Caco-2 (cell line): ENCODE data around the gene FSD1. TPM values are rescaled to one million over a fixed set of nuclear protein-coding genes. Genes with fewer than 3 reads are reported as not detected.

Experiments
- BruUV-seq: library from RNA; stranded (reverse); fragments of 400-500 nt; replicated peaks from 2 replicates; lab custom pipeline; 2021; lab: Mats Ljungman, UMichigan
- CTCF ChIA-PET: fragments of 300-600 bp; sonication (Branson Sonifier 250); formaldehyde crosslinking; loops from one replicate; lab custom pipeline; 2022; ENCODE audit warnings: antibody characterized with exemption; lab: Charles Lee
- POLR2A ChIA-PET: fragments of 300-600 bp; sonication (Branson Sonifier 250); formaldehyde crosslinking; loops from one replicate; lab custom pipeline; 2022; ENCODE audit warnings: antibody characterized with exemption; lab: Charles Lee
- DNase-seq, 2 experiments: peaks; one replicate each; pipeline versions ENCODE4 v3.0.0 to v3.0.0-alpha.2; 2020 to 2022
- H3K27me3 ChIP-seq: replicated peaks from 2 replicates; pipeline ENCODE4 v1.6.0; 2011; ENCODE audit warnings: low read length; ENCODE audit not compliant: control insufficient read depth, insufficient read depth
- H3K36me3 ChIP-seq: 2 replicates; pipeline ENCODE4 v1.5.1; 2011; ENCODE audit warnings: low read length; ENCODE audit not compliant: control insufficient read depth, insufficient read depth
- H3K4me1 ChIP-seq: fragments of 250-450 bp; sonication (Bioruptor Pico); 2 replicates; pipeline ENCODE4 v1.5.1; 2020; ENCODE audit warnings: mild to moderate bottlenecking
- H3K4me3 ChIP-seq: 2 replicates; pipeline ENCODE4 v1.5.1; 2011; ENCODE audit warnings: low read depth, mild to moderate bottlenecking, control low read depth, low read length
- H3K9me3 ChIP-seq: fragments of 250-450 bp; sonication (Bioruptor Pico); 2 replicates; pipeline ENCODE4 v1.5.1; 2020; ENCODE audit warnings: mild to moderate bottlenecking, moderate library complexity
- H3K27ac Mint-ChIP-seq: one replicate; pipeline ENCODE4 v1.8.0; 2022; ENCODE audit warnings: mixed read lengths; ENCODE audit not compliant: unreplicated experiment
- H3K27me3 Mint-ChIP-seq: one replicate; pipeline ENCODE4 v1.8.0; 2022; ENCODE audit warnings: mixed read lengths; ENCODE audit not compliant: insufficient read depth, unreplicated experiment
- H3K36me3 Mint-ChIP-seq: one replicate; pipeline ENCODE4 v1.8.0; 2022; ENCODE audit warnings: mild to moderate bottlenecking, mixed read lengths; ENCODE audit not compliant: insufficient read depth, unreplicated experiment
- H3K4me1 Mint-ChIP-seq: one replicate; pipeline ENCODE4 v1.8.0; 2022; ENCODE audit warnings: low read depth, mixed read lengths; ENCODE audit not compliant: unreplicated experiment
- H3K4me3 Mint-ChIP-seq: one replicate; pipeline ENCODE4 v1.8.0; 2022; ENCODE audit warnings: mild to moderate bottlenecking, moderate library complexity, mixed read lengths; ENCODE audit not compliant: unreplicated experiment
- H3K9me3 Mint-ChIP-seq: one replicate; pipeline ENCODE4 v1.8.0; 2022; ENCODE audit warnings: mixed read lengths; ENCODE audit not compliant: unreplicated experiment
- CTCF ChIP-seq, 2 experiments: fragments of 200-600 bp in 1 of 2; IDR thresholded peaks; 1 replicate in 1 of 2; 2 replicates in 1 of 2; pipeline versions ENCODE4 v1.5.1 to v1.8.0; 2011 to 2022; ENCODE audit warnings: antibody characterized with exemption in 1 of 2, control low read depth in 1 of 2, inconsistent platforms in 1 of 2, low read depth in 1 of 2, low read length in 1 of 2, mild to moderate bottlenecking in 1 of 2, moderate library complexity in 1 of 2; ENCODE audit not compliant: insufficient read depth in 1 of 2, severe bottlenecking in 1 of 2, unreplicated experiment in 1 of 2
- intact Hi-C: fragments of 100-400 bp; cut with micrococcal nuclease; formaldehyde crosslinking; loops from one replicate; pipeline ENCODE4 v1.10.0; 2022; ENCODE audit not compliant: unreplicated experiment
- total RNA-seq: library from RNA; stranded (reverse); gene quantifications from 2 replicates; pipeline ENCODE4 v1.2.3, GENCODE V29; 2022

FSD1 gene
- total RNA-seq, 1 experiment from 2014 or later, result 9.0 TPM

GRCh38 chr19:4342314-4342614, 37.9 kb downstream of the FSD1 start:
- no peak for DNase-seq
- Mint-ChIP-seq H3K4me1 (peaks cover 6% of the 10 kb centered on the region), H3K4me3 (peak overlapping the region; percentile 91), H3K9me3 (no peaks in the 10 kb centered on the region), H3K27ac (peak overlapping the region; percentile 77), H3K27me3 (no peaks in the 10 kb centered on the region), H3K36me3 (peaks cover 33% of the 10 kb centered on the region)
- TF ChIP-seq CTCF (IDR thresholded peaks at IDR 0.05; ENCODE audit: insufficient read depth in 1 of 2, low read depth in 1 of 2, low read length in 1 of 2, severe bottlenecking in 1 of 2, unreplicated experiment in 1 of 2), result no peak
- Histone ChIP-seq H3K27me3 (no peaks in the 10 kb centered on the region), H3K9me3 (no peaks in the 10 kb centered on the region), H3K4me3 (peak overlapping the region; percentile 44), H3K4me1 (peaks cover 16% of the 10 kb centered on the region), H3K36me3 (no peaks in the 10 kb centered on the region)
- ChIA-PET CTCF (interaction anchor here (0.5 to 2.6 kb wide), 14 partner anchors 10 to 181 kb away, joined by 3 to 45 read pairs (median 4); partner anchors contain the start of genes CHAF1A and YJU2), POLR2A (interaction anchor here (0.7 to 2.1 kb wide), 17 partner anchors 10 to 276 kb away, joined by 3 to 20 read pairs (median 7); partner anchors contain the start of genes CHAF1A, HDGFL2 and YJU2)
- intact Hi-C loops, result loop anchor here (1.0 to 5.0 kb wide), 2 partner anchors 60 to 95 kb away; partner anchors contain the start of gene YJU2
- BruUV-seq, result TSS peak; percentile 88

DNA sequence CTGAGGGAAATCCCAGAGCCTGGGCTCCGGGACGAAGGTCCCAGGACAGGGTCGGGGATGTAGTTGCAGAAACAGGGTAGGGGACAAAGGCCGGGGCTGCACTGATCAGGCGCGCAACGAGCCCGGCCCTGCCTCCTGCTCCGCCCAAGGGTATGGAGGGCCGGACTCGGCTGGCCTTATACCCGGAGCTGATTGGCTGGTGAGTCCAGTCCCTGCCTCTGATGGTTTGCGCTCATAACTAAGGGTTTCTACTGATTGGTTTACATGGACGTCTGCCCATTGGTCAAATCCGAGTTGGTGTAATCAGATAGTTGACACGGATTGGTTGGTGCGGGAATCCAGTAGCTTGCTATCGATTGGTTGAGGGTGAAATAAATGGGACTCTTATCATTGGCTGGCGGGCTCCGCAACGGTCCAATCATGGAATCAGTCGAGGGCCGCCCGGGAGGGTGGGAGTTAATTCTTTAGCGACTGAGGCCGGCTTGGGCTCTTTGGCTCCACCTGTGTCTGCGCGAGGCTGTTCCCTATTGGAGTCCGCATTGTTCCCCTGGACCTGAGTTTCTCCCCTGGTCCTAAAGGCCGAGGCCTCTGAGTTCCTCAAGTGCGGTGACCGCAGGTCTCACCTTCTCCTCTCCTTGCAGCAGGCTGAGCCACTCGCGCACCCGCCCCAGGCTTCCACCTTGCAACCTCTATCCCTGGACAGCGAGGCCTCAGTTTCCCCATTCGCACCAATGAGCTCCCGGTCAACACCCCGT, 38.4 kb downstream of the FSD1 start:
- peak overlapping the region; percentile 55 for H3K4me3 ChIP-seq
- Mint-ChIP-seq H3K9me3 (no peaks in the 10 kb centered on the region), H3K27me3 (no peaks in the 10 kb centered on the region), H3K4me1 (peaks cover 6% of the 10 kb centered on the region), H3K36me3 (peaks cover 33% of the 10 kb centered on the region), H3K27ac (peak overlapping the region; percentile 77), H3K4me3 (peak overlapping the region; percentile 91)
- intact Hi-C loops, result loop anchor here (1.0 to 5.0 kb wide), 2 partner anchors 60 to 95 kb away; partner anchors contain the start of gene YJU2
- no peaks in the 10 kb centered on the region for H3K9me3 ChIP-seq
- H3K36me3 ChIP-seq, result no peaks in the 10 kb centered on the region
- CTCF ChIA-PET, result interaction anchor here (0.5 to 2.6 kb wide), 19 partner anchors 10 to 180 kb away, joined by 3 to 45 read pairs (median 4); partner anchors contain the start of genes CHAF1A and YJU2
- POLR2A ChIA-PET, result interaction anchor here (0.6 to 2.1 kb wide), 20 partner anchors 10 to 1094 kb away, joined by 3 to 20 read pairs (median 6); partner anchors contain the start of genes CHAF1A, EEF2, HDGFL2 and YJU2
- BruUV-seq, result no TSS peak
- peak; percentile 16 to 53 for TF ChIP-seq CTCF (IDR thresholded peaks at IDR 0.05; ENCODE audit: insufficient read depth in 1 of 2, low read depth in 1 of 2, low read length in 1 of 2, severe bottlenecking in 1 of 2, unreplicated experiment in 1 of 2)
- peaks cover 16% of the 10 kb centered on the region for H3K4me1 ChIP-seq
- H3K27me3 ChIP-seq, result no peaks in the 10 kb centered on the region
- DNase-seq, result peak; percentile 96 to 99
